Activated T-cell treated with anti-CD3 and anti-CD28 coated beads, Interleukin-2, amount 50 U/mL, for 4 hours (primary cell): ENCODE measurements around the gene BRD3. TPM values are rescaled to one million over a fixed set of nuclear protein-coding genes. Genes with fewer than 3 reads are reported as not detected.

Experiments
- ATAC-seq, 2 donors: fragments of 200-7000 bp; cut with Tn5 transposase; one replicate each; pipeline ENCODE4 v1.10.0; 2021
- DNase-seq: peaks from one replicate; pipeline ENCODE4 v3.0.0-alpha.2; 2020
- H3K27me3 Mint-ChIP-seq: one replicate; pipeline ENCODE4 v1.8.0; 2021; ENCODE audit warnings: low read depth, mixed read lengths
- H3K36me3 Mint-ChIP-seq: one replicate; pipeline ENCODE4 v1.8.0; 2022; ENCODE audit warnings: mixed read lengths; ENCODE audit not compliant: insufficient read depth
- H3K4me1 Mint-ChIP-seq: one replicate; pipeline ENCODE4 v1.8.0; 2021; ENCODE audit warnings: low read depth, mixed read lengths
- H3K4me3 Mint-ChIP-seq: one replicate; pipeline ENCODE4 v1.8.0; 2021; ENCODE audit warnings: mild to moderate bottlenecking, moderate library complexity, mixed read lengths
- H3K9me3 Mint-ChIP-seq: one replicate; pipeline ENCODE4 v1.8.0; 2021; ENCODE audit warnings: mixed read lengths
- total RNA-seq, 3 donors: library from RNA; stranded (reverse); gene quantifications; one replicate each; pipeline ENCODE4 v1.2.1, GENCODE V29; 2021

The BRD3 gene
- total RNA-seq, 3 donors from 2014 or later = 29.3 to 38.2 (median 32.4) TPM

GRCh38 chr9:134040781-134041648 lies 26.8 kb downstream of the BRD3 start:
- Mint-ChIP-seq H3K36me3 (peaks cover 43% of the 10 kb centered on the region), H3K9me3 (peaks cover 7% of the 10 kb centered on the region), H3K4me1 (no peaks in the 10 kb centered on the region), H3K4me3 (no peak overlapping the region), H3K27me3 (no peaks in the 10 kb centered on the region)
- ATAC-seq (no peak), DNase-seq (no peak)

DNA sequence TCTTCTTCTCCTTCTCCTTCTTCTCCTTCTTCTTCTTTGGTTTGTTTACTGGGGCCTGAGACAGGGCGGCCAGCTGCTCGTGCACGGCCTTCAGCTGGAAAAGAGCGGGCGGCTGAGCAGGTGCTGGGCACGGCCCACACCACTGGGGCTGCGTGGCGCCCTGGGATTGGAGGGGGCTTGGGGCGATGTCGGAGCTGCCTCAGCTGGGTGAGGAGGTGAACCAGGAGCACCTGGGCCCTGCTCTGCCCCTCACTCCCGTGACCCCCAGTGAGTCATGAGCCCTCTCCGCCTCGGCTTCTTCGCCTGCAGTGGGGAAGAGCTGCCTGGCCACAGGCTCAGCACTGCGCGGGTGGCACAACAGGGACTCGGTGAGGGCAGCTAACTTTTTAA lies 27.7 kb downstream of the BRD3 start:
- H3K4me3 Mint-ChIP-seq = no peak overlapping the region
- no peaks in the 10 kb centered on the region for H3K4me1 Mint-ChIP-seq
- no peak for DNase-seq
- no peaks in the 10 kb centered on the region for H3K27me3 Mint-ChIP-seq
- no peak for ATAC-seq
- peaks cover 7% of the 10 kb centered on the region for H3K9me3 Mint-ChIP-seq
- peaks cover 46% of the 10 kb centered on the region for H3K36me3 Mint-ChIP-seq

DNA sequence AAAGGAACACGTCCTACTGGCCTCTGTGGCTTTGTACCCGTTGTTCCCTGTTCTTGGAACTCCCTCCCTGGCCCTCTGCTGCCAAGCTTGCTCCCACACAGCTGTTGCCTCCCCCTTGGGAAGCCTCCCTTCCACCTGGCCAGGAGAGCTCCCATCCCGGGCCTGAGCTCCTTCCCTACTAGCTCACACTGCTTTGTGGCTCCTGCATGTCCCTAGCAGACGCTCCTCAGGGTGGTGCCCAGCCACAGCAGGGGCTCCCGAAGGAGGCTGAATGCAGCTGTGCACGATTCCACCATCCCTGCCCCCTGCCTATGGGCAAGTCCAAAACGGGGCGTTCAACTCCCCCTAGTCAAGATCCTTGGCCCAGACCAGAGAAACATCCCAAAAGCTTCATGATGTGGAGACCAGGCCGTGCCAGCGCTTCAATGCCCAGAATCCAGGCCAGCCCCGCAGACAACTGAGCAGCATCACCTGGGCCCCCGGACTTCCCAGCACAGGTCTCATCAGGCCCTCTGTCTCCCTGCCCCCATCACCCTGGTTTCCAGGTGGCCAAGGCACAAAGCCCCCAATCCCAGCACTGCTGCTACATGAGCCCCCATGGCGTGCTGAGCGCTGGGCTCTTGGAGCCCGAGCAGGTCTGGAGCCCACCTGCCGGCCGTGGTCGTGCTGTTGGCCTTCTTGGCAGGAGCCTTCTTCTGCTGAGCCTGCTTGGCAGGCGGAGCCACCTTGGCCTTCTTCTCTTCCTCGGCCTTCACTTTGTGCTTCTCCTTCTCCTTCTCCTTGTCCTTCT lies 28.2 kb downstream of the BRD3 start:
- Mint-ChIP-seq H3K36me3 (peaks cover 44% of the 10 kb centered on the region), H3K9me3 (peaks cover 7% of the 10 kb centered on the region), H3K4me3 (no peak overlapping the region), H3K27me3 (no peaks in the 10 kb centered on the region), H3K4me1 (no peaks in the 10 kb centered on the region)
- ATAC-seq = no peak
- DNase-seq = no peak

DNA sequence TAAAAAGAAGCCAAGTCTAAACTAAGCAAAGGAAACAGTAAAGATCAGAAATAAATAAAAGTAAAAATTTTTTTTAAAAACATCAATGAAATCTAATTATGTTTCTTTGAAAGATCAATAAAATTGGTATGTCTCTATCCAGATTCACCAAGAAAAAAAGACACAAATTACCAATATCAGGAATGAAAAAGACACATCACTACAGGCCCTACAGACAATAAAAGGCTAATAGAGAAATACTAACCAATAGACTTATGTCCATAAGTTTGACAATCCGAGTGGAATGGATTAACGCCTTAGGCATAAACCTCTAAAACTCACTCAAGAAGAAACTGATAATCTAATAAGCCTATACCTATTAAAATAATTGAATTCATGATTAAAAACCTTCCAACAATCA lies 30.2 kb downstream of the BRD3 start:
- Mint-ChIP-seq H3K4me3 (no peak overlapping the region), H3K36me3 (peaks cover 51% of the 10 kb centered on the region), H3K4me1 (no peaks in the 10 kb centered on the region), H3K27me3 (no peaks in the 10 kb centered on the region), H3K9me3 (peaks cover 7% of the 10 kb centered on the region)
- ATAC-seq = no peak
- no peak for DNase-seq

GRCh38 chr9:134036130-134036529 lies 31.7 kb downstream of the BRD3 start:
- H3K27me3 Mint-ChIP-seq = no peaks in the 10 kb centered on the region
- peaks cover 7% of the 10 kb centered on the region for H3K9me3 Mint-ChIP-seq
- DNase-seq = peak; percentile 2
- no peak overlapping the region for H3K4me3 Mint-ChIP-seq
- H3K36me3 Mint-ChIP-seq = peaks cover 51% of the 10 kb centered on the region
- ATAC-seq = no peak
- no peaks in the 10 kb centered on the region for H3K4me1 Mint-ChIP-seq

DNA sequence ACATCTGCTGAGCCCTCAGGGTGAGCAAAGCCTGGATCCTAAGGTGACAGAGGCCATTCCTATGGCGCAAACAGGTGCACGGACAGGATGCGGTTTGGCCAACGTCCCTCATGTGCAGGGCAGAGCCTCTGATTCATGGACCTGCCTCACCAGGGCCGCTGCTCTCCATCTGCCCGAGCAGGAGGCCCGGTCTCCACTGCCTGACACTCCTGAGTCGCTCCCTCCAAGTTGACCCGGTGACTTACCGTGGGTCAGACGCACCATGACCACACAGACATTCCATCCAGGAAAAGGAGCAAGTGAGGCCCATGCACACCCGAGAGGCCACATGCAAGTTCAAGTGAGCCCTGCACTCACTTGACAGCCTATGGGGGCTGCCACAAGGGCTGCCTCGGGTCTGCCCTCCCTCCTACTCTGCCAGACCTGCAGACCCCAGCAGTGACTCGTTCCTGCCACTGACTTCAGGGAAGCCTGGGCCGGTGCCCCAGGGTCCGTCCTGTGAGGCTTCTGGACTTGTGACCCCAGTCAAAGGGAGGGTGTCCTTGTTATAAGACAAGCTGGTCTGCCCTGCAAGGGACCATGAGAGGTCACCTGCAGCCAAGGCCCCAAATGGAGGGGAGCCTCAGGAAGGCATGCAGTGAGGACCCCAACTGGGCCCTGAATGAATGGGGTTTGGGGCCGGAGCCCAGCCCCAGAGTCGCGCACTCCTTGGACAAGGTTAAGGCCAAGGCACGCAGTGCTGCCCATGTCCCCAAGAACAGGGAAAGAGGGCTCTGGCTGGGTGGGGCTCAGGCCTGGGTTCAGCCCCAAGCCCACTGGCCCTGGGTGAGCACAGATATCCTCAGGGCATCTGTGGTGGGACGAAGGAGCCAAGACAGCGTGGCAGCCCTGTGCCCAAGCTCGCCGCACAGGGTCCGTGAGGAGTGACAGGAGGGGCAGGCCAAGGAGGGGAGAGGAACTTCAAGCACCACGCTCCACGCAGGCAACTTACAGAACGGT lies 32.5 kb downstream of the BRD3 start:
- DNase-seq (peak; percentile 2), ATAC-seq (no peak)
- Mint-ChIP-seq H3K27me3 (no peaks in the 10 kb centered on the region), H3K4me1 (no peaks in the 10 kb centered on the region), H3K4me3 (no peak overlapping the region), H3K36me3 (peaks cover 49% of the 10 kb centered on the region), H3K9me3 (peaks cover 7% of the 10 kb centered on the region)

- Mint-ChIP-seq H3K4me3 (no peak overlapping the region), H3K4me1 (no peaks in the 10 kb centered on the region), H3K36me3 (peaks cover 39% of the 10 kb centered on the region), H3K27me3 (no peaks in the 10 kb centered on the region), H3K9me3 (peaks cover 7% of the 10 kb centered on the region)
- DNase-seq = no peak
- ATAC-seq = no peak
Measured at GRCh38 chr9:134034215-134035040, 33.4 kb downstream of the BRD3 start.

DNA sequence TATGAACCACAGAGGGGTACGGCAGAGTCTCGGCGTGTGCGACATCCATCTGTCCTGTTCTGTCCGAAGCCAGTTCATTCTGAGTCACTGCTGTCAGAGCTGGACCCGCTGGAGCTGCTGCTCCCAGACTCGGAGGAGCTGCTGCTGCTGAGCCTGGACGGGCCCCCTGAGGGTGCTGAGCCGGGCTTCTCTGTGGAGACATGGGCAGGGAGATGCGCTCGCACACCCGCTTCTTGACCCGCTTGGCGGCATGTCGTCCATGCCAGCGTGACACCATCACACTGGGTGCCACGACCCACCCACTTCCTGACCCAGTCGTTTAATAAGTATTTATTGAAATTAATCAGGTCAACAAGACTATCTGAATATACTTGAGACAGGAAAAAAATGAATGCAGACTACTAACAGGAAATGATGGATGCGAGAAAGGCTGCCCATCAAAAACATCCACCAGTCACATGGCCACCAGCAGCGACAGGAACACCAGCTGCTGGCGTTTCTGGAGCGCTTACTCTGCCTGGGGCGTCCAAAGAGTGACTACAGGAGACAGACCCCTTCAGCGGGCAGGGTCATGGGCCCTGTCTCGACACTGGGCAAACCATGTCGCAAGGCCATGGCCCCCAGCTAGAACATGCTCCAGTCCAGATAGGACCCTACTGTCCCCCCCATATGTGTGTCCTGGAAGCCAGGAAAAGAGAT lies 34.2 kb downstream of the BRD3 start:
- DNase-seq = no peak

DNA sequence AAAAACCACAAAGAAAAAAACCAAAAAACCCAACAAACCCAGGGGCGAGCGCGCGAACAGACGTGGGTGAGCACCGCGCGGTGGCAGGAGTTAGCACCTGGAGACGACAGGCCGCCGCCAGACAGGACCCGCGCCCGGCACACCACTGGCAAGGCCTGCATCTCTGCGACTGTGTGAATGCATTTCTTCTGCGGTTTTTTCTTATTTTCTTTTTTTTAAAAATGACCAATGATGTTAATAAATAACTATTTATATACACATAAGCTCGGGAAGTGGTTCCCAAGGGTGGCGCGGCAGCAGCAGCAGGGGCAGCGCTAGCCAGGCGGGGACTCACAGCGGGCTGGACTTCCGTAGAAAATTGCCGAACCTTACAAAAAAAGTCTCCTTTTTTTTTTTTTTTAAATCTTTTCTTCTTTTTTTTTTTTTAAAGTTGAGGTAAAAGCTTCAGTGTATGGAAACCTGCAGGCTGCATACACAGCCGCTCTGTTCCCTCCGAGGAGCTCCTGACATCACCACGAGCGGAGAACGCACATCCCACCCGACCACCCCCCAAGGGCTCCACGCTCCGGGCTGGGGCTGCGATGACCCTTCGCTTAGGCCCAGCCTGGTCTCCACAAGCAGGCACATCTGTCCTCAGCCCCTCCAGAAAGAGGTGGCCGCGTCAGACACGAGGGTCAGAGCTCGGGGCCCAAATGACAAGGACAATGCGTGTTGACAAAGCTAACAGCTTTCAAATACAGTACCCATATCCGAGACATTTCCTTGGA lies 35.2 kb downstream of the BRD3 start:
- ATAC-seq (no peak), DNase-seq (no peak)
- Mint-ChIP-seq H3K9me3 (peaks cover under 1% of the 10 kb centered on the region), H3K4me1 (no peaks in the 10 kb centered on the region), H3K27me3 (no peaks in the 10 kb centered on the region), H3K36me3 (peaks cover 27% of the 10 kb centered on the region), H3K4me3 (no peak overlapping the region)

More for the DNA sequence above, 34.2 kb downstream of the BRD3 start:
- Mint-ChIP-seq H3K9me3 (peaks cover 3% of the 10 kb centered on the region), H3K36me3 (peaks cover 32% of the 10 kb centered on the region), H3K27me3 (no peaks in the 10 kb centered on the region), H3K4me1 (no peaks in the 10 kb centered on the region), H3K4me3 (no peak overlapping the region)
- ATAC-seq = no peak

- H3K4me3 Mint-ChIP-seq = no peak overlapping the region
- H3K9me3 Mint-ChIP-seq = no peaks in the 10 kb centered on the region
- peaks cover 26% of the 10 kb centered on the region for H3K36me3 Mint-ChIP-seq
- ATAC-seq (no peak), DNase-seq (no peak)
- peaks cover 2% of the 10 kb centered on the region for H3K4me1 Mint-ChIP-seq
- H3K27me3 Mint-ChIP-seq = no peaks in the 10 kb centered on the region
Measured at GRCh38 chr9:134031783-134032182, 36.0 kb downstream of the BRD3 start.

DNA sequence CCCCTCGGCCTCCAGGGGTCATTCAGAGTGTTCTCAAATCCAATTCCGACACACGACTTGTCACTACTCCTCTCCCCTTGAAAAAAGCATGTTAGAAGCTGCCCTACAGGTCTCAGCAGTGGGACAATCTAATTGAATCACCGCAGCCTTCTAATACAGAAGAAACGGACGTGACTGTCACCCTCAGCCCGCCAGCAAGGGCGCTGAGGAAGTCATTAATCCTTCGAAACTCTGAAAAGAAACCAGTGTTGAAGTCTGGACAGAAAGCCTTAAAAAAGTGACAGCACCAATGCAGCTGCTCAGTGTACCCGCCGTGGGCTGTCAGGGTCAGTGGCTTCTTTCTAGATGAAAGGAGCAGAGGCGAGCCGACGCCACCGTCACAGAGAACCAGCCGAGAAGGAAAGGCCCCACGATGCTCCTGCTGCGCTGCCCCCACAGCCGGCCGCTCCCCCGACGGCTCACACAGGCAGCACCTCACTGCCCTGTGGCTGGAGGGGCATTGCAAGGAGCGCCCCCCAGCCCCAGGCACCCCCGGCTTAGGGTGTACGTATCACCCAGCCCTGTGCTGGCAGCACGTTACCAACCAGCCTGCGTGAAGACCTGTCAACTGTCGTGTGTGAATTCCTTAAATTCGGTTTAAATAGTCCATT lies 36.9 kb downstream of the BRD3 start:
- Mint-ChIP-seq H3K9me3 (no peaks in the 10 kb centered on the region), H3K27me3 (no peaks in the 10 kb centered on the region), H3K36me3 (peaks cover 21% of the 10 kb centered on the region), H3K4me1 (peaks cover 3% of the 10 kb centered on the region), H3K4me3 (no peak overlapping the region)
- no peak for ATAC-seq
- no peak for DNase-seq
